H1 (cell line): ENCODE results near the gene NKTR. TPM values are rescaled to one million over a fixed set of nuclear protein-coding genes. Genes with fewer than 3 reads are reported as not detected.

Source experiments
- CTCF ChIA-PET: fragments of 300-600 bp; sonication (Branson Sonifier 250); formaldehyde crosslinking; loops from one replicate; lab custom pipeline; 2021; ENCODE audit not compliant: partially characterized antibody; lab: Charles Lee
- POLR2A ChIA-PET: fragments of 300-600 bp; sonication (Branson Sonifier 250); formaldehyde crosslinking; loops from one replicate; lab custom pipeline; 2021; ENCODE audit warnings: inconsistent platforms; ENCODE audit not compliant: partially characterized antibody; lab: Charles Lee
- DNase-seq, 2 experiments: peaks; one replicate each; pipeline versions ENCODE4 v3.0.0 to v3.0.0-alpha.2; 2010 to 2022; ENCODE audit warnings: low spot score in 2 of 2, low read depth in 1 of 2, mixed read lengths in 1 of 2
- FAIRE-seq: peaks from 2 replicates; lab custom pipeline; 2011; peaks lifted over from hg19 to GRCh38; lab: Jason Lieb, UNC
- H2AFZ ChIP-seq: 2 replicates; pipeline ENCODE4 v1.8.1; 2012; ENCODE audit warnings: low read length, inconsistent platforms
- H2AK5ac ChIP-seq: 2 replicates; pipeline ENCODE4 v1.6.1; 2013; ENCODE audit warnings: low read depth, low read length
- H2BK120ac ChIP-seq: replicated peaks from 2 replicates; pipeline ENCODE3; 2013; ENCODE audit warnings: low read depth, low read length, inconsistent platforms
- H2BK12ac ChIP-seq: 2 replicates; pipeline ENCODE4 v1.6.1; 2013; ENCODE audit warnings: low read depth, low read length
- H2BK15ac ChIP-seq: 2 replicates; pipeline ENCODE4 v1.6.1; 2013; ENCODE audit warnings: low read length
- H2BK20ac ChIP-seq: 2 replicates; pipeline ENCODE4 v1.6.1; 2013; ENCODE audit warnings: low read length
- H2BK5ac ChIP-seq: 2 replicates; pipeline ENCODE4 v1.6.1; 2013; ENCODE audit warnings: low read depth, low read length
- H3K14ac ChIP-seq: 2 replicates; pipeline ENCODE4 v1.6.1; 2013; ENCODE audit warnings: inconsistent platforms; ENCODE audit not compliant: insufficient read length
- H3K18ac ChIP-seq: 2 replicates; pipeline ENCODE4 v1.6.1; 2013; ENCODE audit warnings: low read length; ENCODE audit errors: extremely low read depth
- H3K23ac ChIP-seq: 2 replicates; pipeline ENCODE4 v1.6.1; 2013; ENCODE audit warnings: inconsistent platforms; ENCODE audit not compliant: insufficient read length
- H3K23me2 ChIP-seq: 2 replicates; pipeline ENCODE4 v1.6.1; 2013; ENCODE audit warnings: low read depth, low read length
- H3K27ac ChIP-seq: 2 replicates; pipeline ENCODE4 v1.6.1; 2011; ENCODE audit warnings: low read depth, low read length, inconsistent platforms
- H3K27me3 ChIP-seq, 4 experiments: replicated peaks in 1 of 4; 1 replicate in 1 of 4; 2 replicates in 3 of 4; pipeline versions ENCODE4 v1.6.1 to v1.8.1; 2011 to 2013; ENCODE audit warnings: low read length in 3 of 4, mild to moderate bottlenecking in 3 of 4, inconsistent platforms in 2 of 4, mixed read lengths in 2 of 4, moderate library complexity in 1 of 4; ENCODE audit not compliant: control insufficient read depth in 3 of 4, insufficient read depth in 3 of 4; ENCODE audit errors: extremely low read depth in 1 of 4
- H3K36me3 ChIP-seq, 4 experiments: 2 replicates each; pipeline versions ENCODE4 v1.6.1 to v1.8.1; 2011 to 2013; ENCODE audit warnings: mild to moderate bottlenecking in 4 of 4, low read length in 3 of 4, moderate library complexity in 2 of 4, control low read depth in 1 of 4, inconsistent platforms in 1 of 4; ENCODE audit not compliant: insufficient read depth in 4 of 4, control insufficient read depth in 2 of 4
- H3K4ac ChIP-seq: replicated peaks from 2 replicates; pipeline ENCODE3; 2013; ENCODE audit warnings: low read length, low read depth, mixed read lengths, inconsistent platforms; ENCODE audit not compliant: insufficient read length
- H3K4me1 ChIP-seq, 4 experiments: replicated peaks in 1 of 4; 1 replicate in 1 of 4; 2 replicates in 3 of 4; pipeline versions ENCODE4 v1.6.1 to v1.8.1; 2011 to 2013; ENCODE audit warnings: low read length in 3 of 4, inconsistent platforms in 2 of 4, mixed read lengths in 1 of 4; ENCODE audit not compliant: insufficient read depth in 4 of 4, control insufficient read depth in 3 of 4
- H3K4me2 ChIP-seq, 2 experiments: 2 replicates each; pipeline versions ENCODE4 v1.6.1 to v1.8.1; 2011 to 2013; ENCODE audit warnings: low read depth in 2 of 2, low read length in 2 of 2, control low read depth in 1 of 2, inconsistent platforms in 1 of 2, mild to moderate bottlenecking in 1 of 2; ENCODE audit not compliant: insufficient read depth in 1 of 2
- H3K4me3 ChIP-seq, 4 experiments: fragments of 200-600, 300-600 bp in 1 of 4; sonication (generic), shearing (Covaris generic), sonication (Bioruptor Twin) in 1 of 4; 2 replicates each; pipeline versions ENCODE4 v1.5.1 to v1.8.1; 2011 to 2016; ENCODE audit warnings: low read length in 4 of 4, low read depth in 3 of 4, control low read depth in 2 of 4, inconsistent platforms in 2 of 4, mild to moderate bottlenecking in 2 of 4, mixed read lengths in 1 of 4, moderate library complexity in 1 of 4; ENCODE audit not compliant: insufficient read depth in 2 of 4; ENCODE audit errors: extremely low read depth in 1 of 4
- H3K56ac ChIP-seq: replicated peaks from 2 replicates; pipeline ENCODE3; 2013; ENCODE audit warnings: low read depth, mild to moderate bottlenecking, mixed read lengths, low read length, inconsistent platforms; ENCODE audit not compliant: insufficient read length
- H3K79me1 ChIP-seq: 2 replicates; pipeline ENCODE4 v1.6.1; 2013; ENCODE audit warnings: low read depth, low read length, control low read depth
- H3K79me2 ChIP-seq, 2 experiments: 2 replicates each; pipeline versions ENCODE4 v1.6.1 to v1.8.1; 2012 to 2013; ENCODE audit warnings: low read length in 2 of 2, mild to moderate bottlenecking in 2 of 2, inconsistent platforms in 1 of 2; ENCODE audit not compliant: insufficient read depth in 2 of 2, control insufficient read depth in 1 of 2
- H3K9ac ChIP-seq, 4 experiments: replicated peaks in 1 of 4; 1 replicate in 1 of 4; 2 replicates in 3 of 4; pipeline versions ENCODE4 v1.6.1 to v1.8.1; 2011 to 2013; ENCODE audit warnings: low read depth in 3 of 4, low read length in 3 of 4, control low read depth in 2 of 4, mild to moderate bottlenecking in 2 of 4, moderate library complexity in 2 of 4, inconsistent platforms in 1 of 4; ENCODE audit errors: extremely low read depth in 1 of 4
- H3K9me3 ChIP-seq, 2 experiments: 2 replicates each; pipeline versions ENCODE4 v1.6.1 to v1.8.1; 2012 to 2013; ENCODE audit warnings: mild to moderate bottlenecking in 2 of 2, moderate library complexity in 2 of 2, control low read depth in 1 of 2, inconsistent platforms in 1 of 2, low read depth in 1 of 2, low read length in 1 of 2, mixed read lengths in 1 of 2; ENCODE audit not compliant: insufficient read depth in 2 of 2
- H4K20me1 ChIP-seq, 2 experiments: replicated peaks in 1 of 2; 2 replicates each; pipeline versions ENCODE3 to v1.8.1; 2011 to 2013; ENCODE audit warnings: inconsistent platforms in 2 of 2, low read length in 2 of 2, mild to moderate bottlenecking in 1 of 2; ENCODE audit not compliant: insufficient read depth in 2 of 2, control insufficient read depth in 1 of 2
- H4K5ac ChIP-seq: 2 replicates; pipeline ENCODE4 v1.6.1; 2013; ENCODE audit warnings: low read length, low read depth, mixed read lengths, inconsistent platforms; ENCODE audit not compliant: insufficient read length
- H4K8ac ChIP-seq: 2 replicates; pipeline ENCODE4 v1.8.0; 2013; ENCODE audit warnings: mild to moderate bottlenecking, moderate library complexity, low read length, inconsistent platforms; ENCODE audit not compliant: insufficient read depth; ENCODE audit errors: extremely low read depth
- H4K91ac ChIP-seq: replicated peaks from 2 replicates; pipeline ENCODE3; 2013; ENCODE audit warnings: low read length, mixed read lengths, inconsistent platforms; ENCODE audit not compliant: insufficient read length
- HDAC6 ChIP-seq: IDR thresholded peaks from one replicate; pipeline ENCODE4 v1.7.1; 2012; ENCODE audit warnings: low read depth, mild to moderate bottlenecking, inconsistent platforms, low read length, moderate library complexity
- SAP30 ChIP-seq: fragments of 300-600 bp; sonication (generic); IDR thresholded peaks from 2 replicates; pipeline ENCODE4 v1.7.1; 2012; ENCODE audit warnings: low read length, moderate library complexity, mild to moderate bottlenecking, inconsistent platforms; ENCODE audit not compliant: insufficient read depth, insufficient replicate concordance
- SIRT6 ChIP-seq: IDR thresholded peaks from one replicate; pipeline ENCODE4 v1.7.1; 2012; ENCODE audit warnings: low read length, inconsistent platforms
- TEAD4 ChIP-seq: IDR thresholded peaks from 2 replicates; pipeline ENCODE4 v1.6.1; 2012; ENCODE audit warnings: low read depth, low read length, inconsistent platforms, mixed read lengths
- WGBS, 2 experiments: shearing (Covaris generic) in 1 of 2; methylation state at CpG; one replicate each; pipeline versions ENCODE4 v1.1.6 to v1.1.7; 2013 to 2015; ENCODE audit warnings: low lambda C conversion rate in 2 of 2, mixed read lengths in 2 of 2, inconsistent platforms in 1 of 2, low coverage in 1 of 2, missing lambda C conversion rate in 1 of 2; ENCODE audit not compliant: insufficient replicate concordance in 2 of 2, insufficient coverage in 1 of 2, insufficient read length in 1 of 2; ENCODE audit errors: extremely low coverage in 1 of 2, missing lambda C conversion rate in 1 of 2; 5-methylcytosine and 5-hydroxymethylcytosine counted together
- polyA plus RNA-seq, 7 experiments: library from polyadenylated mRNA; depleted of rRNA in 3 of 7; stranded (reverse) in 5 of 7; unstranded in 2 of 7; fragments of >200 nt in 5 of 7; fragments of 200-250 nt in 2 of 7; gene quantifications; 1 replicate in 5 of 7; 2 replicates in 1 of 7; 4 replicates in 1 of 7; pipeline versions ENCODE4 v1.2.1 to v1.2.3, GENCODE V29; 2011 to 2013; ENCODE audit warnings: missing spikeins in 2 of 7, mixed read lengths in 2 of 7
- total RNA-seq: library from RNA; stranded (reverse); fragmentation: NEBNext Ultra II Directional; extraction: Animal tissue kit (Norgen Biotek cat#: 25700); gene quantifications from 2 replicates; pipeline ENCODE4 v1.2.1, GENCODE V29; 2021

NKTR gene
- total and polyA plus RNA-seq, 2 of the 8 experiments (the other 6 are each of a cell fraction or from before 2014, with no cell fraction given): 24.1 to 62.2 TPM

DNA sequence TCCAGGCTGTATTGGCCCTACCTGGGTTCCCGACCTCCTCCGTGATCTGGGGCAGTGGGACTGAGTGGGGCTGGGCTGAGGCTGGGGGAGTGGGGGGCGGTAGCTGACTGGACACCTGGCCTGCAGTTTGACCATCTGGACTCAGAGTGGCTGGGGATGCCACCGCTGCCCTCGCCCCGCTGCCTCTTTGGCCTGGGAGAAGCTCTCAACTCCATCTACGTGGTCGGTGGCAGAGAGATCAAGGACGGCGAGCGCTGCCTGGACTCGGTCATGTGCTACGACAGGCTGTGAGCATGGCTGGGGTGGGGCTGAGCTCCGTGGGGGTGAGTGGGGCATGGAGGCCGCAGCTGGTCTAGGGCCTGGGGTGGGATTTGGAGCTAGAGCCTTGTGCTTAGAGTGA lies 87.5 kb downstream of the NKTR start:
- no peak overlapping the region for H3K23ac ChIP-seq
- no peak overlapping the region for H3K27ac ChIP-seq
- no peak overlapping the region for H2AFZ ChIP-seq
- H3K4me3 ChIP-seq: no peak overlapping the region
- no peaks in the 10 kb centered on the region for H3K79me1 ChIP-seq
- no peaks in the 10 kb centered on the region for H3K9me3 ChIP-seq
- no peak overlapping the region for H3K56ac ChIP-seq
- H3K9ac ChIP-seq: no peak overlapping the region
- FAIRE-seq (no peak), DNase-seq (no peak)
- ChIA-PET POLR2A (interaction anchor here (0.8 to 1.0 kb wide), 2 partner anchors 27 to 120 kb away, joined by 3 to 4 read pairs; no protein-coding TSS in a partner anchor), CTCF (interaction anchor here (1.9 to 2.9 kb wide), 2 partner anchors 11 to 13 kb away, joined by 7 to 9 read pairs; no protein-coding TSS in a partner anchor)
- no peak overlapping the region for H4K8ac ChIP-seq
- H3K4me2 ChIP-seq: no peak overlapping the region
- no peaks in the 10 kb centered on the region for H3K79me2 ChIP-seq
- no peaks in the 10 kb centered on the region for H3K27me3 ChIP-seq
- H3K18ac ChIP-seq: no peak overlapping the region
- no peaks in the 10 kb centered on the region for H3K23me2 ChIP-seq
- whole genome bisulfite sequencing, 2 experiments: 87% methylated on average over 9 of the region's 15 CpGs; no CpG with 5 or more reads in 1 of the 2 experiments
- no peak overlapping the region for H2BK15ac ChIP-seq
- H2BK5ac ChIP-seq: no peak overlapping the region
- H2AK5ac ChIP-seq: no peak overlapping the region
- H2BK12ac ChIP-seq: no peak overlapping the region
- H2BK120ac ChIP-seq: no peak overlapping the region
- no peak overlapping the region for H3K14ac ChIP-seq
- no peak overlapping the region for H4K91ac ChIP-seq
- no peak overlapping the region for H2BK20ac ChIP-seq
- peaks cover 0 to 10% (median 4%) of the 10 kb centered on the region in 4 experiments; a peak in 4 of 7 replicates for H3K4me1 ChIP-seq
- H3K4ac ChIP-seq: no peak overlapping the region
- no peaks in the 10 kb centered on the region for H4K20me1 ChIP-seq
- no peak overlapping the region for H4K5ac ChIP-seq
- no peaks in the 10 kb centered on the region for H3K36me3 ChIP-seq
- TF ChIP-seq SIRT6: no peak
- TF ChIP-seq SAP30: no peak
- TF ChIP-seq HDAC6: no peak
- no peak for TF ChIP-seq TEAD4
